ACHN (cell line): Measurements from ENCODE around the gene KRTAP20-1.

Source experiments
- DNase-seq: peaks from one replicate; pipeline ENCODE4 v3.0.0-alpha.2; 2015
- in situ Hi-C: cut with HindIII; loops from 2 replicates; pipeline ENCODE4 v1.10.0; 2017; ENCODE audit warnings: low sequenced_read_pairs, low pct_ligation_motif_present, low pct_unique_long_range_greater_than_20kb

Gene KRTAP20-1

DNA sequence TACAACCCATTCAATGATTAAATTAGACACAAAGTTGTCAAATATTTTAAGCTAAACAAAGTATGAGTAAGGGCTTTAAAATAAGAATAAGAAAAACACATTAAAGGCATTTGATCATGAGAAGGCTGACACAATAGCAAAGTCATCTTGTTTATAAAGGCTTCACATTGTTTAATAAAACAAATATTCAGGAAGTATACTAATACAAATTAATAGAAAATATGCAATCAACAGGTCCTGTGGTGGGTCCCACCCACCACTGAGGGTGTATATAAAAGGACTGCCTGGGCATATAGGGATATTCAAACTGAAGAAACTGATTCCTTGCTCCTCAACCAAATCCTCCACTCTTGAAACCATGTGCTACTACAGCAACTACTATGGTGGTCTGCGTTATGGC lies 18.7 kb downstream of the KRTAP20-1 start, which contains the start of gene KRTAP20-2:
Gene KRTAP20-2, plus strand, starts transcription at position 301 of the 400 bp plus-strand sequence. Its CDS starts 58 bp downstream, at position 359.
- in situ Hi-C loops: no loop called here
- DNase-seq: no peak

DNA sequence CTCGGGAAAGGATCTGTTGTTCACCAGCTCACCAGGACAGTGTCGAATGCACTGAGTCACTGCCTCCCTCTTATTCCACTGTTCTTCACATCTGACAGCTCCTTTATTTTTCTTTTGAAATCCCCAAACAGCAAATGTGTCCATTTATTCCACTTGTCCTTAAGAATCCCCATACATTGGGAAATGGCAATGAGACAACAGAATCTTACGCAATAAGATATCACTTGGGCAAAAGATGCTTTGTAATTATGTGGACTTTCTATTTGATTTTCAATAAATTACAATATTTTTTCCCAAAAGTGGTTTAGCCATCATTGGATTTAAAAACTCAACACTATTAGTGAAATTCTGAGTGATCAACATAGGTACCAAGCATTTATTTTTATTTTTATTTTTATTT lies 22.5 kb downstream of the KRTAP20-1 start:
- in situ Hi-C loops: no loop called here

DNA sequence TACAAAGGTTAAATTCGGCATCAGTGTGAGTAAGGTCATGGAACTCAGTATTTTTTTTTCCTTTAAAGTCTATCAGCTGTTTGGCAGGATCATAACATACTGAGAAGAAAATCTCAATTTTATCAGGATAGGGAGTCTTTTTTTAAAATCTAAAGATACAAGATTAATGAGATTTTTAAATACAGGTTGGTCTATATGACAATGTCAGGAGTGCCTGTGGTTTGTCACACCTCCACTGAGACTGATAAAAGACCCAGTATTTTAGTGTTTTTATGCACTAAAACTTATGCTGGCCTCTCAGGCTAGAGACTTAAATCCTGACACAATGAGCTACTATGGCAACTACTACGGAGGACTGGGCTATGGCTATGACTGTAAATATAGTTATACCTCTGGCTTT lies 26.3 kb downstream of the KRTAP20-1 start, which contains the start of gene KRTAP20-3:
Gene KRTAP20-3, plus strand, starts transcription at position 301 of the 400 bp plus-strand sequence.
- in situ Hi-C loops: no loop called here
- no peak for DNase-seq

More for the DNA sequence above, 22.5 kb downstream of the KRTAP20-1 start:
- DNase-seq: no peak

DNA sequence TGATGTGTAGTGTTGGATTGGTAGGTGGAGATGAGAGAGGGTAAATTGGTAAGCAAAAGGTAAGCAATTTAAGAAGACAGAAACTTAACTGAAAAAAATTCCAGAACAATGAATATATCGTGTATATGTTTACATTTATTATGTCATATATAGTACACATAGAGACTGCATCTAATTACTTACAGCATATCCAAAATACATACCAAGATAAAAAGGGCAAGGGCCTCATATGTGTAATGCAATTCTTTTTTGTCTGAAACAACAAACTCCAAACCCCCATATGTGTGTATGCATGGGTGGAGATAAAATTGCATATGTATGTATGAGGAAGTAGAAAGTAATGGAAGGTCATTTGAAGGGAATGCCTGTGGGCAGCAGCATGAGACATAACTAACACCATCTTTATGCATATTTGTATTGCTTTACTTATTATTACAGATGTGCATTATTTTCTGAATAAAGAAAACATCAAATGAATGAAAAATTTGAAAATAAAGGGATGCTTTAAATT lies 30.7 kb downstream of the KRTAP20-1 start:
- in situ Hi-C loops: no loop called here
- DNase-seq: no peak

DNA sequence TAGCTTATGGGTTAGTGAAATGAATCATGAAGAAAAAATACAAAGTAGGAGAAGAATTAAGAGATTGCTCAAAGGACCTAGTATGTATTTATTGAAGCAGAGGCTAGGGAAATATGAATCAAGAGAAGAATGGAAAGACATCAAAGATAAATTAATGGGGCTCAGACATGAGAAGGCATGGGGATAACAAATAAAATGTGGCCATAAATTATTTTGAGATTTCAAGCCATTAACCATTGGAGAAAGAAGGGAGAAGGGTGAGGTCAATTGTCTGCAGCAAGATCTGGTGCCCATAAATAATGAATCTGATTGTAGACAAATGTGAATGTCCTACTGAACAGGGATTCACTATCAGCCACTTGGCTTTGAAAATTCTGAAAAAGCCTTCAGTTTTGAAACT lies 36.7 kb downstream of the KRTAP20-1 start:
- no peak for DNase-seq
- in situ Hi-C loops: no loop called here
